GM23248 (cell line): ENCODE results near the gene KDM1A.

Experiments used
- EZH2 ChIP-seq: fragments of 200-600 bp; sonication (generic); IDR thresholded peaks from 2 replicates; pipeline ENCODE4 v1.6.1; 2018; ENCODE audit warnings: antibody characterized with exemption, mild to moderate bottlenecking; ENCODE audit not compliant: insufficient read depth, poor library complexity, severe bottlenecking
- EZH2phosphoT487 ChIP-seq: fragments of 200-600 bp; sonication (generic); IDR thresholded peaks from 2 replicates; pipeline ENCODE4 v1.6.1; 2018; ENCODE audit warnings: antibody characterized with exemption, moderate library complexity, mild to moderate bottlenecking, low read depth; ENCODE audit not compliant: insufficient read depth

- TF ChIP-seq EZH2 (no peak), EZH2phosphoT487 (no peak)
Observed at GRCh38 chr1:23101887-23102286, 82.6 kb downstream of the KDM1A start.
